DMS114 treated with DMSO at 0.1 percent for 48 hours (cell line): ENCODE measurements around the gene PLA2G6.
"Not testable (repeated sequence)": the region's sequence is repeated elsewhere in the genome, so short reads cannot be mapped to it uniquely, and the experiment has no call there.

Source experiments
- DNase-seq: peaks from one replicate; lab custom pipeline; 2025; ENCODE audit not compliant: unreplicated experiment; lab: John Stamatoyannopoulos, UW

PLA2G6 gene

DNA sequence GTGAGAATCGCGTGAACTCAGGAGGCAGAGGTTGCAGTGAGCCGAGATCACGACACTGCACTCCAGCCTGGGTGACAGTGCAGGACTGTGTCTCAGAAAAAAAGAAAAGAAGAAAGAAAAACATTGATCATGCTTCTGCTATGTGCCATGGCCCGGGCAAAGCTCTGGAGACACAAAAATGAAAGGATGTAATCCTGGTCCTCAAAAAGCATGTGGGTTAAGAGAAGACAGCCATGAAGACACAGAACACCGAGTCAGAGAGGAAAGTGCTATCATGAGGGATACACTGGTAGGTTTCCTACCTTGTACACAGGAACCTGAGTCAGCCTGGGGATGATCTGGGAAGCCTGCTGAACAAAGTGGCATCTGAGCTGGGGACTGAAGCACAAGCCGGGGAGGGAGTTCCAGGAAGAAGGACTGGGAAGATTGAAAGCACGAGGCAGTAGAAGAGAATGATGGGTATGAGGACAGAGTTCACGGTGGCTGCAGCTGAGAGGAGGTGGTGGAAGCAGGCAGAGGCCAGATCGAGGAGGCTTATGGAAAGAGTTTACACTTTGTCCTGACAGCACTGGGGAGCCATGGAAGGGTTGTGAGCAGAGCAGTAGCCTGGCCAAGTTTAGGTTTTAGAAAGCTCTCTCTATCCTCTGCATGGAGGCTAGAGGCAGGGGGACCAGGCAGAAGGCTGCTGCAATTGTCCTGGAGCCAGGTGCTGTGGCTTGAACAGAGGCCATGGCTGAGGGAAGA is 10.3 kb upstream of the PLA2G6 start:
- no peak for DNase-seq

DNA sequence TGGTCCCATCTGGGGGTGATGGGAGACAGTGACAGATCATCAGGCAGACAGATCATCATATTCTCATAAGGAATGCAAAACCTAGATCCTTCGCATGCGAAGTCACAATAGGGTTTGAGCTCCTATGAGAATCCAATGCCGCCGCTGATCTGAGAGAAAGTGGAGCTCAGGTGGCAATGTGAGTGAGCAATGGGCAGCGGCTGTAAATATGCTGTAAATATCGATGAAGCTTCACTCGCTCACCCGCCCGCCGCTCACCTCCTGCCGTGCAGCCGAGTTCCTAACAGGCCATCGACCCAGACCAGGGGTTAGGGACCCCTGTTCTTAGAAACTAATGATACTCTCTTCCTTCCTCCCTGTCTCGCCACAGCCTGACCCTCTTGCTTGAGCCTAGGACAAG is 9.4 kb upstream of the PLA2G6 start:
- DNase-seq: no peak

DNA sequence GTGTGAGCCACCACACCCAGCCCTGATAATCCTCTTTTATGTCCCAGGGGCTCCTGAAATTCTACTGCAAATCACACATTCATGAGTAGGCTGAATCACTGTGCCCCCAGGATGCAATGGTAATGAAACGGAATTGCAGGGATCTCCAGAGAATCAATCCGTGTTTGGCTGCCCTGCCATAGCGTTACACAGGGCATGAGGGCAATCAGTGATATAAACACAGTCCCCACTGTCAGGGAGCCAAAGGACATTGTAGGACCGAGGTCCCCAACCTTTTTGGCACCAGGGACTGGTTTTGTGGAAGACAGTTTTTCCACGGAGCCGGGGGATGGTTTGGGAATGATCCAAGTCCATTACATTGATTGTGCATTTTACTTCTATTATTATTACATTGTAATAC is 9.0 kb upstream of the PLA2G6 start:
- DNase-seq: no peak

DNA sequence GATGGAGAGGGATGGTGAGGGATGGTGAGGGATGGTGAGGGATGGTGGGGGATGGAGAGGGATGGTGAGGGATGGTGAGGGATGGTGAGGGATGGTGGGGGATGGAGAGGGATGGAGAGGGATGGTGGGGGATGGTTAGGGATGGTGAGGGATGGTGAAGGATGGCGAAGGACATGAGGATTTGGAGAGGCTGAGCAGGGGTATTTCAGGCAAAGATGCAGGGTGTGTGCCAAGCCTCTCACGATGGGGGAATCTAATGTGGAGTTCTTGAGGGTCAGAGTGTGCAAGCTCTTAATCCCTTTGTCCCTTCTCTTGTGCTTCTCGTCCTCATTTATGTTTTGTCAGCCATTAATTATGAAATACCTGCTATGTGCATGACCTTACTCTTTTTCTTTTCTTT is 7.5 kb upstream of the PLA2G6 start:
- DNase-seq: no peak

GRCh38 chr22:38187413-38188212 is 6.0 kb upstream of the PLA2G6 start:
- no peak for DNase-seq

DNA sequence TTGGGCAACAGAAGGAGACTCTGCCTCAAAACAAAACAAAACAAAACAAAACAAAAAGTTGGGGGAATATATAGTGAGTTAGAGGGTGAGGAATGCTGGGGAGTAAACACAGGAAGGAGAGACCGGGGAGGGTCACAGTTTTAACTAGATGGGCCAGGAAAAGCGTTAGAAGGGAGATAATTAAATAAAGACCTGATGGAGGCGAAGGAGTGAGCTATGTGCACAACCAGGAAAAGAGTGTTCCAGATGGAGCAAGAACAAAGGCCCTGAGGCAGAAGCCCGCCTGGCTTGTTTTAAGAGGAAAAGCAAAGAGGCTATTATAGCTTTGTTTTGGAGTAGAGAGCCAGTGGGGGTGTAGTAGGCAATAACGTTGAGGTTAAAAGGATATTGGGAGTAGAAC is 4.8 kb upstream of the PLA2G6 start:
- DNase-seq: no peak

GRCh38 chr22:38184788-38185187 is 3.2 kb upstream of the PLA2G6 start:
- DNase-seq: no peak

GRCh38 chr22:38180841-38181452 is 683 bp downstream of the PLA2G6 start:
- no peak for DNase-seq

DNA sequence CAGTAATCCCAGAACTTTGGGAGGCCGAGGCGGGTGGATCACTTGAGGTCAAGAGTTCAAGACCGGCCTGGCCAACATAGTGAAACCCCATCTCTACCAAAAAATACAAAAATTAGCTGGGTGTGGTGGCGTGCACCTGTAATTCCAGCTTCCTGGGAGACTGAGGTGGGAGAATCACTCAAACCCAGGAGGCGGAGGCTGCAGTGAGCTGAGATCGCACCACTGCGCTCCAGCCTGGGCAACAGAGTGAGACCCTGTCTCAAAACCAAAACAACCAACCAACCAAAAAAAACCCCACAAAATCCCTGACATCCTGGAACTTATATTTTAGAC is 3.1 kb downstream of the PLA2G6 start:
- not testable (repeated sequence) for DNase-seq

GRCh38 chr22:38177926-38178604 is 3.6 kb downstream of the PLA2G6 start:
- no peak for DNase-seq

- not testable (repeated sequence) for DNase-seq
Observed at GRCh38 chr22:38177571-38177925, 4.1 kb downstream of the PLA2G6 start.

GRCh38 chr22:38177044-38177443 is 4.6 kb downstream of the PLA2G6 start:
- DNase-seq: no peak

DNA sequence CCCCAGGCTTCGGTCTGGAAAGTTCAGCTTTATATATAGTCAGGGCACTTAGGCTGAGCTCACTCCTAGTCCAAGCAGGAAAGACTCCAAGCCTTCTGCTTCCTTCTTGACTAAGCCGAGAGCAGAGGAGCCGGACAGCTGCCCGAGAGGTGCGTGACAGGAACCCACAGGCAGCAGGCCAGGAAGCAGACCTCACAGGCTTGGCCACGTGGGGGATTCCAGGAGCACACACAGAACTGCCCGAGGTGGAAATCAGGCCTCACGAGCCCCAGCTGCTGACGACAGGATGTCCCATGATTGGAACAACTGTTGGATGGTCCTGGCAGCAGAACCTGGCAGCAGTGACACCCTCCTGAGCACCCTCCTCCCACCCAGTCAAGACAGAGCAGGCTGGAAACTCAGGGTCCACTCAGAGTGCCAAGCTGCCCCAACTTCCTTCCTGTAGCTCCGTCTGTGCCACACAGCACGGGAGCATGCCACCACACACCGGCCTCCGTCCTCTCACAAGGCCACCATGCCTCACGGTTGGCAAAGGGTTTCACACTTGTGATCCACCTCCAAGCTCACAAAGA is 5.4 kb downstream of the PLA2G6 start:
- no peak for DNase-seq

GRCh38 chr22:38175206-38176118 is 6.2 kb downstream of the PLA2G6 start:
- DNase-seq: no peak

DNA sequence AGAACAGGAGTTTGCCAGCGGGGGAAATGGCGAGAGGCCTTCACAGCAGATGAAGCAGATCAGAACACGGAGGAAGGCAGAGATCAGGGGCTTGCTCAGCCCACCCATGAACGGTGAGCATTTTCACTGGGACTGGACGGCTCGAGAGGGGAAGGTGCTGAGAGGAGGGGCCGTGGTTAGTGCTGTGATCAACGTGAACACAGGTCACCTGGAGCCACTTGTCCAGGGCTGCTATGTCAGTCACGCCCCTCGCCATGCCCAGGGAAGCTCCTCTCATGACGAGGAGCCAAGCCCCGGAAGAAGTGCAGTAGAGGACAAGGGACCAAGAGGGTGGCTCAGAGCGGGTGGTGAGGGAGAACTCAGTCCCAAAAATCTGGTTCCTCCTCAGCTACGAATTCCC is 7.0 kb downstream of the PLA2G6 start:
- DNase-seq: no peak

- DNase-seq: no peak
Observed at GRCh38 chr22:38173641-38173906, 8.1 kb downstream of the PLA2G6 start.

- DNase-seq: no peak
Observed at GRCh38 chr22:38172832-38173640, 8.6 kb downstream of the PLA2G6 start.

DNA sequence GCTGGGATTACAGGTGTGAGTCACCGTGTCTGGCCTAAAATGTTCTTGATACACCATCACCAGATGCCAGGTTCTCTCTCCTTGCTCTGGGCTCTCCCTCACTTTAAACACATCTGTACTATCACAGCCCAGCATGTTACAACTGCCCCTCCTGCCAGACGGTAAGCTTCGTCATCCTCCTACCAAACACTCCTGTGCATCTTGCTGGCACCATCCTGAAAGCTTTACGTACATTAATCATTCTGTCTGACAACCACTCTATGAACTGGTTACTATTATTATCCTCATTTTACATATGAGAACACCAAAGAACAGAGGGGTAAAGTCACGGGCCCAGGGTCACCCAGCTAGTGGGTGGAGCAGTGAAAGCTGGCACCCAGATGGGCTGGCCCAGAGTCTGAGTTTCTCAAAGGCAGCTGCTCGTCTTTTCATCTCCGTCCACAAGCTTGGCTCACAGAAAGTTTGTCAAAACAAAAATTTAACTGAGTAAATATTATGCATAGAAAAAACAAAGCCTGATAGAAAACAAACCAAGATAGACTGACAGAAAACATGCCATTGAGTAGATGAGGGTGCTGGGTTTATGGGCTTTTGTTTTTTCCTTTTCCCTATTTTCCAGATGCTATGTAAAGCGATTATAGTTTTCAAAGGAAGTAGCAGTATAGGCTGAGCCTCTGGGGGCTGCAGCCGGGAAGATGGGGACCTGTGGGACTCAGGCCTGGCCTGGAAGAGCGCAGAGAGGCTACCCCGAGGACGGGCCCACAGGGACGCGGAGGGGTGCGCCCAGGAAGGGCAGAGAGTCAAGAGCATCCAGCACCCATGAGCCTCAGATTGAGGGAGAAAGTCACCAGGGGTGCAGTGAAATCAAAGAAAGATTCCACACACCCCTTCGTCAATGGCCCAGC is 9.5 kb downstream of the PLA2G6 start:
- DNase-seq: no peak

GRCh38 chr22:38170469-38170868 is 11.2 kb downstream of the PLA2G6 start:
- DNase-seq: no peak
